HG02610 (cell line): ENCODE results near the gene GAS2L1.

Source experiments
- ATAC-seq: cut with Tn5 transposase; IDR thresholded peaks from one replicate; pipeline ENCODE4 v1.9.1; 2021; ENCODE audit warnings: mild to moderate bottlenecking, moderate library complexity; ENCODE audit not compliant: unreplicated experiment

The GAS2L1 gene

DNA sequence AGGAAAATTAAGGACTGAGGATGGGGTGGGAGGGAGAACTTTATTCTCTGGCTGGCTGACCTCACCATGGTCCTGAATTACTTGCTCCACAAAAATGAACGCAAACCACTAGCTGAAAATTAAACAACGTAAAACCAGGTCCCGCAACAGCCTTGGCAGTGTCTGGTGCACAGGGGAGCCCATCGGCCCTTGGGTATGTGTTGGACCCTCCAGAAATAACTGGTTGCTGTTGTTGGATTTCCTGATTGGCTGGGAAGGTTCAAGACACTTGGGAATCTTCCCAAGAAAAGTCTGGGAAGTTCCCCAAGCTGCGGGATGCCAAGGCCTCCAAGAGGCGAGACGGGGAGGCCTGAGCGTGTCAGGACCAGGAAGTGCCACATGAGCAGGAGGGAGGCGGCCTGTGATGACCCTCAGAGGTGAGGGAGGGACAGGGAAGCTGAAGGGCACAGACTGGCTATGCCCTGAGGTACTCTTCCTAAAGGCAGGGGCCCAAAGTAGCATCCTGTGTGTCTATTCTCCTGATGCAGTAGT lies 19.4 kb downstream of the GAS2L1 start:
- no peak for ATAC-seq

DNA sequence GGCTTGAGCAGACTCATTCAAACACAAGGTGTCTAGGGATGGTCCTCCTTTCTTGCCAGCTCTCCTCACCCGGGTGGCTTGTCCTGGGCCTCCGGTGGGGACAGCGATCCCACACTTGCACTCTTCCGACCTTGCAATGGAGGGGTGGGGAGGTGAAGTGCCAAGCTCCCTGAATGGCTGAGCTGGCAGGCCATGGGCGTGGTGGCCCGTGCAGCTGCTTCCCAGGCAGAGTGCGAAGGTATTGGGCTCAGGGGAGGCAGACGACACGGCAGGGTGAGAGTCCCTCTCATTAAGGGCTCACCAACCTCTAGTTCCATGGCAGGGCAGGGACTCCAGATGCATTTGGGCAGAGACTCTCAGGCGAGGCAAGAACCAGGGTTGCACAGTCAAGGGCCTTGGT lies 20.0 kb downstream of the GAS2L1 start:
- ATAC-seq = no peak

DNA sequence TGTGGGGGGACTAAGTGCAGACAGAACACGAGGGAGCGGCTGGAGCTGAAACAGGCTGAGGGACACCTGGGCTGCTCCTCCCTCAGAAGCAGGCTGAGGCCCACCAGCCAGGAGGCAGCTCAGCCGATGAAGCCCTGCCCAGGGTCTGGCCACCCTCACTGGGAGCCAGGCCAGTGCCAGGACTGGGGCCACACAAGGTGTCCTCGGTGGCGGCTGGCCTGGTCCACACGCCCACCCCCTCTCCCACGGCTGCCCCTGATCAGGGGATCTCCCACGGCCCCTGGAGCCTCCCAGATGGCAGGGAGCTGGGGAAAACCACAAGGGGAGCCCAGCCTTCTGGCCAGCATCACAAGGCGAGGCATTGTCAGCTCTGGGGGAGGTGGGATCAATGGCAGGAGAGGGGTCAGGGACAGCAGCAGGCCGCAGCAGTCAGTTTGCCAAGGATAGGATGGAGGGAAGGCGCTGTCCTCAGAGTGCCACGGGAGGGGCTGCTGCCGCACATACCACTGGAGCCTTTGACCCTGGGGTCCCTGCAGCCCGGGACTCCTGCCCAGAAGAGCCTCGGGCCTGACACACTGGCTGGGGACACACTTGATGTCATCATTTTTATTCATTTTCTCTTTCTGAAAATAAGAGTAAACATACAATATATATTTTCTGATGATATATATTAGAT lies 20.8 kb downstream of the GAS2L1 start:
- no peak for ATAC-seq

DNA sequence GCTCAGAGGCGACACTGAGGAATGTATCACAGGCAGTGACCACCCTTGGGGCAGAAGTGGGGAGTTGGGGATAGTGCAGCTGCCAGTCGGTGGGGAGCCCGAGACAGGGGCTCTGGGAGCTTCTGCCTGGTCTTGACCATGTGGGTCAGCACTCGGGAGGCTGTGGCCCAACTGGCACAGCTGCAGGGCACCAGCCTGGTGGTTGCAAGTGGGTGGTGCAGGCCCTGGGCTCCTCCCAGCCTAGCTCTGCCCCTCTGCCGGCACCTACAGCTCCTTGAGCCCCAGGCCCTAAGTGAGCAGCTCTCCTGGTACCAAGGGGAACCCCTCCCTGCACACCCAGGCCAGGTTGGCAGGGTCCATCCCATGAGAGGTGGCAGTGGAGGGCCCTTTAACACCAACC lies 21.6 kb downstream of the GAS2L1 start:
- ATAC-seq = no peak

DNA sequence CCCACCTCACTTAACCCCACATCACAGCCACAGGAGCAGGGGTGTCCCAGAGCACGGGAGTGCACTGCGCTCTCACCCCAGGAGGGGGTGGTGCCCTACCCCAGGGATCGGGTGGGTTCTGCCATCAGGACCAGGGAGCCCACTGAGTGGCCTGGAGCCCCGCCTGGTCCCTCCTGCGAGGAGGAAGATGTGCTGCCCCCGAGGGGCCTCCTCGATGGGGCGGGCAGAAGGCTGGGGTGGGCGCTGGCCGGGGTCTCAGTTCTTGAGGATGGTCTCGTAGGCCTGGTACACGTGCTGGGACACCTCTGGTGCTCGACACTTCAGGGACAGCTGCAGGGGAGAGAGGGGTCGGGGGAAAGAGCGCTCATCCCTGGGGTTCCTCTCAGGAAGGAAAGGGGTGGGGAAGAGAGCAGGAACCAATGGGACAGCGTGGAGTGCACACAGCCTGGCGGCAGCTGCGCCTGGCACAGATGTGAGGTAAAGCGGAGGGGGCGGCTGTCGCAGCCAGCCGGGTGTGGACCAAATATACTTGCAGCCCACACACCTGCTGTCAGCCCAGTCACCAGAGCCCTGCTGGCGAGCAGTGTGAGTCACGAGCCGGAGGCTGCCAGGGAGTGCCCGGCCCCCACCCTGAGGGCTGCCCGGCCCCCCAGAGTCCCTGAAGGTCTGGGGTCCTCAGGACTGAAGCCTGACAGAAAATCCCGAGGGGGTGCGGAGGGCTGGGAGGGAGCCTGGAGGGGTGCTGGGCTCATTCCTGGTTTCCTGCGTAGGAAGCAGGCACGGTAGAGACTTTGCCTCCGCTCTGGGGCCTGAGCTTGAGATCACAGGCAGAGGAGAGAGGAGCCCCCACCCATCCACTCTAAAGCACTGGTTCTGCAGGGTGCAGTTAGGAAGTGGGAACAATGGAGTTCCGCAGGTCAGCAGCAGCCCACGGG lies 22.4 kb downstream of the GAS2L1 start:
- no peak for ATAC-seq

DNA sequence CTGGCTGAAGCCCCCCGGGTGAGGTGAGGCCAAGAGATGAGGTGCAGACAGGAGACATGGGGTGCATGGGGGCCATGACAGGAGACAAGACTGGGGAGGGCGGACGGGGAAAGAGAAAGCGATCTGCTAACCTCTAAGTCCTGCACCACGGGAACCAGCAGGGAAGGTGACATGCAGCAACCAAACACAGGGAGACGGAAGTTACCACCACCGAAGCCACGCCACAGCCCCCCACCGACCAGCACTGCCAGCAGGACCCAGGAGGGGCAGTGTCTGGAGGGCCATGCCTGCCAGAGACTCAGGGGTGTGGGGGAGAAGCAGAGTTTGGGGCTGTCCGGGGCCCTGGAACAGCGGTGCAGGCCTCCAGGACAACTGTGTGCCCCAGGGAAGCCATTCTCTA lies 23.1 kb downstream of the GAS2L1 start:
- ATAC-seq = no peak

DNA sequence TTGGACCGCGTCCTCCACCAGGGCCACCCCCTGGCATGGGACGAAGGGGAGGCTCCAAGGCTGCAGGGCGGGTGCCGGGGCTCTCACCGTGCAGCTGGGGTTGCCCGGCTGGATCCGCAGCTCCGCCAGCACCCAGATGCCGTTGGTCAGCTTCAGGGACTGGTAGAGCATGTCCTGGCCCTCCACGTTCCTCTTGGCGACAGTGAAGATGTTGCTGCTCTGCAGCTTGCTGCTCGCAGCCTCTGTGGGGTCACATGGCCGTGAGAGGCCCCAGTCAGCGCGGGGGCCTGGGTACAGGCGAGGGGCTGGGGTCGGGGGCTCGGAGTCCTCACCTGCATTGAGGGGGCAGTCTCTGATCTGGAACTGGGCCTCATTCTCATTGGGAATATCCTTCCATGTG lies 23.8 kb downstream of the GAS2L1 start:
- no peak for ATAC-seq

DNA sequence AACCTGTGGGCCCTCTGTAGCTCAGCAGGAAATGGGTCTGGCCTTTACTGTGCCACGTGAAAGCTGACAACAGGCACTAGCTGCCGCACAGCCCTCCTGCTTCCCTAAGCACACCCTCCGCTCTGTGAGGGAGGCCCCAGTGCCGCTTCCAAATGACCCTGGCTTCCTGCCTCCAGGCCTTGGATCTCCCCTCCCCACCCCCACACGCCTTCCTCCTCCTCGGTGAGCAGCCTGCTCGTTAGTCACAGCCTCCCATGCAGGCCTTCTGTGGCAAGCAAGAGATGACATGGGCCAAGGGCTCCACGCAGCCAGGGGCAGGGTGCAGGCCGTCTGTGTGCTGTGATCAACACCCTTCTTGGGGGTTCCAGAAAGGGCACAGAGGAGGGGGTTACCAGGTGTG lies 24.3 kb downstream of the GAS2L1 start:
- ATAC-seq = no peak

DNA sequence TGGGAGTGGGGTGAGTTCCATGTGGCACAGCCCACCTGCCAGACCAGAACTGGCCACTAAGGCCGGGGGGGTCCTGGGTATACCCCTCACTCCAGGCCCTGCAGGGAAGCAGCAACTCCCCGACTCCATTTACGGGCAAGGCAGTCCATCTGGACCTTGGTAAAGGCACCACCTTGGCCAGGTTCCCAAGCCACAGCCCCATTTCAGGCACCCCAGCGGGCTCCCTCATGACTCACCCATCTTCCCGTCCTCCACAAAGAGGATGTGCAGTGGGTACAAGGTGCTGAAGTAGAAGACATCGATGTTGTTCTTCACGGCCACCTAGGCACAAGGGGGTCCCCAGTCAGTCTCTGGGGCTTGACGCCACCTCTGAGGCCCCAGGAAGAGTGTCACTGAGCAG lies 24.8 kb downstream of the GAS2L1 start:
- ATAC-seq = no peak

DNA sequence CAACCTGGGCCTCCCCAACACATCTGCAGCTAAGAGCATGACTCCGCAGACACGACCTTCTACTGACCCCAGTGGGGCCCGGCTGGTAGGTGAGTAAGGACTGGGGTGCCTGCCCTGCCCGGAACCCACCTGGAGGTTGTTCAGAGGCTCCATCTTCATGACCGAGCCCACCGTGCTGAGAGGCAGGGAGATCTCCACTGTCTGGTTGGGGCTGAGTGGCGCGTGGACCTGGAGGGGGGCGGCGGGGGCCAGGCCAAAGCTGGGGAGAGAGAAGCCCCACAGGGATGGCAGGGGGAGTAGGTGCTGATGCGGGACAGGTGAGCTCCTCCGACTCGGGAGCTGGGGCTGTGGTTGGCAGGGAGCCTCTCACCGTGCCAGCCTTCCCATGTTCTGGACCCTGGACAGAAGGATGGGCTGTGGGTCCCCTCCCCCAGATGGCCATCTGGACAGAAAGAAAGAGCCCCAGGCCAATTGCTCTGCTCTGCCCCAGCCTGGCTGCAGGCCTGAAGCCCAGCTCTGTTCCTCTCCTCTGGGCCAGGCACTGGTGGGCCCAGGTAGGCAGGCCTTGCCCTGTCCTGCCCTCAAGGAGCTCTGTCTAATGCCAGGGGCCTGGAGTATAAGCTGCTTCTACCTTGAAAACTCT lies 25.3 kb downstream of the GAS2L1 start:
- no peak for ATAC-seq

DNA sequence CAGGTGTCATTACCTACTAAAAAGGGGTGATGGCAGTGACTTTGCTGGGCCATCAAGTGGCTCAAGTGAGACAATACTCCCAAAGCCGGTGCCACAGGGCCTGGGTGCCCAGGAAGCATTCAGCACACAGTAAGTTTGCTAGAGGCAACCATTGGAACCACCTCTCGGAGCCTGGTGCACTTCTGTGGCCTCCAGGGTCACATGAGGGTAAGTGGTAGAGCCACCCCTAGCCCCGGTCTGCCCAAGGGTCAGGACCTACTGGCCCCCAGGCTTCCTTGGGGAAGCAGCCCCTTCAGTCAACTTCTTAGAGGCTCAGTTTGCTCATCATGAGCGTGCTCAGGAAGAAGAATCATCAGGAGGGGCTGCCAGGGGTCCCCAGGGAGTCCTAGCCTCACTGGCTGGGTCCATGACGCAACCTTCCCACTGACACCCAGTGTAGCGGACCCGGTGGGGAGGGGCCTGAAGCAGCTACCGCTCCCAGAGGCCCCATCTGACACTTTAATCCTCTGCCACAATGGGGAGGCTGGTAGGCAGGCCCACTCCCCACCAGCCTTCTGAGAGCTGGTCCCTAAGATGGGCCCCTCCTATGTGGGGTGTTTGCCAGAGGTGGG lies 26.5 kb downstream of the GAS2L1 start:
- no peak for ATAC-seq

DNA sequence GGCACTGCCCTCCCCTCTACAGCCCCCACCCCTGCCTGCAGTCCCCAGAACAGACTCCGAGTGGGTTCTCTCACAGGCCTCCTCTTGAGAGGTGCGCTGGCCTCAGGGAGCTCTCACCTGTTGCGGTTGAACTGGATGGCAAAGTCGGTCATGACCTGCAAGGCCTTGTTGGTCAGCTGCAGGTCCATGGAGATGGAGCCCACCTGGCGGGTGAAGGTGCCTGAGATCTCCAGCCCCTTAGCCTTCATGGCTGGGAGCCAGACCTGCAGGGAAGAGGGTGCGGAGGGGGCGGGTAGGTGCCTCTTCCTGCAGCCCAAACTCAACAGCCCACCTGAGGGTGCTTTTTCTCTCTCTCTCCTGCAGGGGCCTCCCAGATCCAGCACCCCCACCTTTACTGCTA lies 27.7 kb downstream of the GAS2L1 start:
- ATAC-seq = no peak

DNA sequence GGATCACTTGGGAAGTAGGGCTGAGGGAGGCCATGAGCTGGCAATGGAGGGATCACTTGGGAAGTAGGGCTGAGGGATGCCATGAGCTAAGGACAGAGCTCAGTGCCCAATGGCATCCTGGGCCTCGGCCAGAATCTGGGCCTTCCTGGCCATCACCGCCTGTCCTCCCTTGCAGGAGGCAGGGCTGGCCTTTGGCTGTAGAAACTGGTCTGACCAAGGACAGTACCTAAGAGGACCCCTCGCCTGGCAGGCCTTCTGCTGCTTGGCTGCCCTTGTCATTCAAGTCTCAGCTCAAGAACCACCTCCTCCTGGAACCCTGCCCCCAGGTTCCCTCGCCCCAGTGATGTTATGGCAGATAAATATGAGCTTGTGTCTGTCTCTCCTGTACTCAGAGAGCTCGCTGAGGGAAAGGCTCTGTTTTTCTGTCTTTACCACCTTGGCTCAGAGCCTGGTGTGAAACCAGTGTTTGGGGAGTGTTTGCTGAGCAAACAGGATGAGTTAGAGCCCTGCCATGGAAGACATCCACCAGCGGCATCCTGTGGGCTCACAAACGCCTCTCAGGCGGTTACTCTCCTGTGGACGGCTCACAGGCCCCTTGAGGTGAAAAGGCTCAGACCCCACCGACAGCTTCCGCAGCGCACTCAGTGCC lies 28.4 kb downstream of the GAS2L1 start:
- ATAC-seq = no peak

DNA sequence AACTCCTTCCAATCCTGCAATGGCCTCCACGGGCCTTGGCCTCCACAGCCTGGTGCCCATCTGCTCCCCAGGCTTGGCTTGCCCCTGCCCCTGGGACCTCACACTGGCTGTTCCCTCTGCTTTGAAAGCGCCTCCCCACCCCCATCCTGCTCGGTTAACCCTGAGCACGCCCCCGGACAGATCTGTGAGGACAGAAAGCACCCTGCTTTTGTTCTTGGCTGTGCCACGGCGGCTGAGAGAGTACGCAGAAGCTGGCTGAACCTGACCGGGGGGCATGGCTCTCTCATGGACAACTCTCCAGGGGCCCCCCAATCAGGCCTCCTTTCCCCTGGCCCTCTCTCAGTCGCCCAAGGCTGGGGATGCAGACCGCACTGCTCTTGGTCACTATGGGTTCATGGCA lies 29.2 kb downstream of the GAS2L1 start:
- ATAC-seq = no peak

DNA sequence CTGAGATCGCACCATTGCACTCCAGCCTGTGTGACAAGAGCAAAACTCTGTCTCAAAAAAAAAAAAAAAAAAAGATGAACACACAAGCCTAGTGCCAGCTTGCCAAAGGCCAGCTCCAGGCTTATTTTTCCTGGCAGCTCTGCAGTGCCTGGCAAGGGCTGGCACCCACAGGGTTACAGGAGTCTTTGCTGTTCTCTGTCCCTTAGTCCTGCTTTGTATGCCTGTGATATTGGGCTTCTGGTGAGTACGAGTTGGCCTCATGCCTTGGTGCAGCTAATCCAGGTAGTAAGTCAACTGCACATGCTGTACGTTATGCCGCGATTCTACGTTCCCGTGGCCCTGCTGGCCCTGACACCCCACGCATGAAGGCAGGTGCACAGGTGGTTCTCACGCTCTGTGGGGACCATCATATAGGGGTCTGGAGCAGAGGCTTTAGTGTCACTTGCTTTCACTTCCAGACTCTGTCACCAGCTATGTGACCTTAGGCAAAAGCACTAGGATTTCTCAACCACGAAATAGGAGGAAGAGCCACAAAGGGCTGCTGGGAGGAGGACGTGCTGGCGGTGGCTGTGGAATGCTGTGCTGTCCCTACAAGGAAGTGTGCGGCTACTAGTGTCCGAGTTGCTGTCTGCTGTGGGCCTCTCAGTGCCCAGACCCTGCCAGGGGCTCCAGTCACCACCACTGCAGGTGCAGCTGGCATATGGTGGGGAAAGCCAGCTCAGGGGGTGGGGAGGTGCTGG lies 30.5 kb downstream of the GAS2L1 start:
- ATAC-seq = no peak

DNA sequence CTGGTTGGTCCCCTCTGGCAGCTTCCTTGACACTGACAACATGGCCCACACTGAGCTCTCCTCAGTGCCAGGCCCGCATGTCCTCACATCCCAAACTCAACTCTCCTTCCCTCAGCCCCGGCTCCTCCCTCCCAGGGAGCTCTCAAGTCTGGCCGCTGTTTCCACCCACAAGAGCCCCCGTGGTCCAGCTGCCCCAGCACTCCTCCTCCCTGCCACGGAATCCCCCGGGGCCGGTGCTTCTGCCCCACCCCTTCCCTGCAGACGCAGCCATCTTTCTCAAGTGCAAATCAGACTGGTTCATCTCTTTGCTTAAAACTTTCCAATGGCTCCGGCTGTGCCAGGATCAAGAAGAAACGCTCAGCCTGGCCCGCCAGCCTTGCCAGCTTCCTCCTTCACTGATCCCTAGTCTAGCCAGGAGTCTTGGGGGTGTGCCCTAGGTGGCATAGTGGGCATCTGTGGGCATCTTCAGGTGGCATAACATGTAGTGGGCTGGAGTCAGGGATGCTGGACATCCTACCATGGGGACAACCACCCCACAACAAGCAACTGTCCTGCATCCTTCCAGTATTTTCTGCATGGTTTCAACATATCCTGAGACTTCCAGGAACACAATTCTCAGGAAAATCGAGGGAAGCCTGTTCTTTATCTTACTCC lies 31.3 kb downstream of the GAS2L1 start:
- ATAC-seq = no peak

DNA sequence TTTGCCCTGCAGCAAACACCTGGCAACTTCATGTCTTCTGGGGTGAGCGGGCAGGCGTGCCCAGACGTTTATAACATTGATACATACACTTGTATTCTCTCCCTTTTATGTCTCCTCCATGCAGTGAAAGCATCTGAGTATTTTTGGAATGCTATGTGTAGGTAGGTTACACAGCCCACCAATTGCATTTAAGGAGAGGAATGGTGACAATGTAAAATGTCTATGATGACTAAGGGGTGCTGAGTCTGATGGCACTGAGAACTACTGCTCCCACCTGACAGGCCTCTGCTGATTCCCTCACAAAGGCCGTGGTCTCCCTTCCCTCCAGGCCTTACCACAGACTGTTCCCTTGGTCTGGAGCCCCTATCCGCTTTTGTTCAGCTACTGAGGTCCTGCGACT lies 31.9 kb downstream of the GAS2L1 start:
- no peak for ATAC-seq

DNA sequence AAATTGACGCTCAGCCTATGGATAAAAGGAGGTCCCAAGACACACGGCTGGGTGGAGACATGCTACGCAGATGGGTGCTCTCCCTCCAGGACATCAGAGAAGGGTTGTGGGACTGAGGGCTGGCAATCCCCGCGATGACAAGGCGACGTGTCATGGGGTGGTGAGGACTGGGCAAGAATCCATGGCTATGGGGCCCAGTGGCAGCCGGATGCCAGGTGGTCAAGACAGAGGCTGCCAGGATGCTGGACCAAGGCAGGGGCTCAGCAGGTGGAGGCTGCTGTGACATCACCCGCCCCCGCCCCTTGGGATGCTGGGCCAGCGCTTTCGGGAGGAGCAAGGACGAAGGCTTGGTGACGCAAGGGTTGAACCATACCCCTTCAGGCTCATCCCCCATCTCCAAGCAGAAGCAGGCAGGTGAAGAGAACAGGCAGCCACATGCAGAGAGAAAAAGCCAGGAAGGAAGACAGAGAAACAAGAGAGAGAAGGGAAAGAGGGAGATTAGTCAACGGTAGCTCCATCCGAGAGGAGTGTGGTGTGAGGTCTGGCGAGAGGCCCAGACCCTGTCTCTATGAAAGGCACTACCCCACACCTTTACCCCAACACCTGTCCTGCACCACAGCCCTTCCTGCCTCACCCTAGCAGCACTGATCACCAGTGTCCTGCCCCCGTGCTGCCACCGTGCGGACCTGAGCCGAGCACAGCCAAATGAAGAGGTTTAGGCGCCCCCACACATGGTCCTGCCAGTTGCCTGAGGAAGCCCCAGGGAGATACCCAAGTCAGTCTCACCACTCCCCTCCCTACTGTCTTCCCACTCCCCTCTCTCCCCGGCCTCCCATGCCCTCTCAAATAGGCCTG lies 33.2 kb downstream of the GAS2L1 start:
- no peak for ATAC-seq

DNA sequence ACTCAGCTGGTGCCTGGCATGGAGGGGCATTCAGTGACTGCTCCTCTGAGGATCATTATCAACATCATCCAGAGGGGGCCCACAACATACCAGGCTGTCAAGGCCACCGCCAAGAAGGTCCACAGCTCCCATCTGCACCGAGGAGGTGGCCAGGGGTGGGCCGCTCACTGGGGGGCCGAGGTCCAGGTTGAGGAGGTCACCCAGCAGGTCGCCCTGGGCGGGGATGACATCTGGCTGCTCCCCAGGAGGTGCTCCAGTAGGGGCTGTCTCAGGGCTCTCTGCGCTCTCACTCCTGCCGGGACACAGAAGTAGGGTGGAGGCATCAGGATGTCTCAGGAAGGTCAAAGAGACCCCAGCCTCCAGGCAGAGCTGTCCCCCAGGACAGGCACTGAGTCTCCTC lies 34.1 kb downstream of the GAS2L1 start:
- ATAC-seq = no peak
